Activated T-cell treated with anti-CD3 and anti-CD28 coated beads for 24 hours (primary cell): ENCODE measurements around the gene TEAD2.
"Not testable (repeated sequence)": the region's sequence is repeated elsewhere in the genome, so short reads cannot be mapped to it uniquely, and the experiment has no call there.

ENCODE experiments used
- DNase-seq: peaks from one replicate; pipeline ENCODE4 v3.0.0-alpha.2; 2020; ENCODE audit warnings: low read depth

Gene TEAD2

GRCh38 chr19:49347191-49347590, 15.0 kb downstream of the TEAD2 start:
- DNase-seq: no peak

GRCh38 chr19:49344505-49345423, 17.5 kb downstream of the TEAD2 start:
- no peak for DNase-seq

DNA sequence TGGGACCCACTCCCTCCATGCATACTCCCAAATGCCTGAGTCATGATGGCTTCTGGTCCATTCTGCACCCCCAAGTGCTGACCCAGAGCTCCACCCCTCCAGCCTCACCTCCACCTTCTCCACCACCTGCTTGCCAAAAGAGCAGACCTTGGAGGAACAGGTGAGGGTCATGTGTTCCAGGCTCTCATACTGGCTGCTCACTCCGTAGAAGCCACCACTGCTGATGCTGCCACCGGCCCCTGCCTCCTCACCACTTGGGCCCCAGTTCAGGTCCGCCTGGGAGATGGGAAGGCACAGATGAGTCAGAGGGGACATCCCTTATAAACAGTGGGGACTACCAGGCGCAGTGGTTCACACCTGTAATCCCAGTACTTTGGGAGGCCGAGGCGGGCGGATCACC, 19.1 kb downstream of the TEAD2 start:
- DNase-seq: no peak

GRCh38 chr19:49342291-49342721, 19.9 kb downstream of the TEAD2 start:
- no peak for DNase-seq

DNA sequence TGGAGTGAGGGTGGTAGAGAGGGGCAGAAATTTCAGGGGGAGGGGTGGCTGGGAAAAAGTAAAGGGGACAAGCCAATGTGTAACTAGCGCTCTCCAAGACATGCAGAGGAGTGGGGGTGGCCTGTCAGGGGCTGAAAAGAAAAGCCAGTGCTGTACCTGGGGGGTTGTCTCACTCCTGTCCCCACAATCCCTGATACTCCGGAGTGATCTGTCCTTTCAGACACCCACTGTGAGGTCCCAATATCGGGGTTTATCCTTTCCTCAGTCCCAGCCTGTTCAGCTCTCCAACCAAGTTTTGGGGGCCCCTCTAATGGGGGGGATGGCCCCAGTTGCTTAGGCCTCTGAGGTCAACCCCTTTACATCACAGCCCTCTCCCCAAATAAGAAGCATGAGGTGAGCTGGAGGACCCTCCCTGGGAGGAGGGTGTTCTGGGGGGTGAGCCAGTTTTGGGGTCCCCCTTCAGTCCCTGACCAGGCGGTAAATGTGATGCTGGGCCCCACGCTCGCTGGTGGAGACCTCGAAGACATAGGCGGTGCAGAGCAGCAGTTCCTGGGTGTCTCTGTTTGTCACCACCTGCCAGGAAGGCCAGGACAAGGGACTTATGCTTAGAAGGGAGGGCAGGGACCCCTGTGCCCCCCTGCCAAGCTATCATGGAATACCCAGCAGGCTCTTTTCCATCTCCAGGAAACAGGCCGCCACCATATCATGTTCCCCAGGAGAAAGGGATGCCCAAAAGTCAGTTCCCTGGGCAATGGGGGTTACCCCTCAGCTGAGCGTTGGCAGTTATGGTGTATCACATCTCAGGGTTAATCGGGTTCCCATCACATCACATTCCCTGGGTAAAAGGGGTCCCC, 21.1 kb downstream of the TEAD2 start:
- DNase-seq: no peak

- DNase-seq: no peak
Observed at GRCh38 chr19:49340069-49340864, 21.9 kb downstream of the TEAD2 start.

- DNase-seq: no peak
Observed at GRCh38 chr19:49339301-49340068, 22.7 kb downstream of the TEAD2 start.

- no peak for DNase-seq
Observed at GRCh38 chr19:49338691-49339300, 23.4 kb downstream of the TEAD2 start.

- no peak for DNase-seq
Observed at GRCh38 chr19:49338023-49338677, 24.1 kb downstream of the TEAD2 start.

DNA sequence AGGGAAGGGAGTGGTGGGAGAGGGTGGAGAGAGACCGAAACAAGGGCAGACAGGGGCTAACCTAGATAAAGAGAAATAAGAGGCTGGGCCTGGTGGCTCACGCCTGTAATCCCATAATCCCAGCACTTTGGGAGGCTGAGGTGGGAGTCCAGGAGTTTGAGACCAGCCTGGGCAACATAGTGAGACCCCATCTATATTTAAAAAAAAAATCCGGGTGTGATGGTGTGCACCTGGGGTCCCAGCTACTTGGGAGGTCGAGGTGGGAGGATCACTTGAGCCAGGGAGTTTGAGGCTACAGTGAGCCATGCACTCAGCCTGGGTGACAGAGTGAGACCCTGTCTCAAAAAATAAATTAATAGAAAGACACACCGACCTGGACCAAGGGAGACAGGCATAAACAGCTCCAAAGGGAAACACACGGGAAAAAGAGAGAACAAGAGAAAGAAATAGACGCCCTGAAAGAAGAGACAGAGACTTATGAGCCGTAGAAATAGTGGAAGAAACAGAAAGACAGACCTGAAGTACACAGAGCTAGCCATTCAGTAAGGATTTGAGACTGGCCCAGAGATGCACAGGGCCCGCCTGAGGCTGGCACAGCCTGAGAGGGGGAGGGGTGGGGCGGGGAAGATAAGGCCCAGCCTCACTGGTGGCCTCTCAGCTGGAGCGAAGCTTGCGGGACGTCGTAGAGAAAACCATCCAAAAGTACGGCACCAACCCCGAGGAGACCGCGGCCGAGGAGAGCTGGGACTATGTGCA, 24.8 kb downstream of the TEAD2 start:
- no peak for DNase-seq

DNA sequence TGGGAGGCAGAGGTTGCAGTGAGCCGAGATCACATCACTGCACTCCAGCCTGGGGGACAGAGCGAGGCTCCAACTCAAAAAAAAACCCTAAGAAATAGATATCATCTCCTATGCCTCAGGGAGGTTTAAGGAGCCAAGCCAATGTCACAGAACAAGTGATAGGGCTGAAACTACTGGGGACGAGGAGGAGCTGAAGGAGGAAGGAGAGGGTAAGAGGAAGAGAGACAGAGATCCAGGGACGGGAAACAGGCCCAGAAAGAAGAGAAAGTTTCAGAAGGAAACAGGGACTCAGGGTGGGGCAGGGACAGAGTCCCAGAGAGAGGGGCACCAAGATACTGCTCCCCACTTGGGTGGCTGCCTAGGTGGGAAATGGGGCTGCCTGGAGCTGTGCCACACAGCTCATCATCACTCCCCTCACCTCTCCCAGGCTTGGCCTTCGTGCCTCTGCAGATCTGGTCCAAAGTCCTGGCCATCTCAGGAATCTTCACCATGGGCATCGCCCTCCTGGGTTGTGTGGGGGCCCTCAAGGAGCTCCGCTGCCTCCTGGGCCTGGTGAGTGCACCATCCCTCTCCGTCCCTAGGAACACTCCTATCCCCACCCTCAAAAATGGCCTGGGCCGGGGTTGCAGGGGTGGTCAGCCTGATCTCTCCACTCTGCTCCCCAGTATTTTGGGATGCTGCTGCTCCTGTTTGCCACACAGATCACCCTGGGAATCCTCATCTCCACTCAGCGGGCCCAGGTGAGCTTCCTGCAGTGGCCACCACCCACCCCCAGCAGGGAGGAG, 25.5 kb downstream of the TEAD2 start:
- no peak for DNase-seq

DNA sequence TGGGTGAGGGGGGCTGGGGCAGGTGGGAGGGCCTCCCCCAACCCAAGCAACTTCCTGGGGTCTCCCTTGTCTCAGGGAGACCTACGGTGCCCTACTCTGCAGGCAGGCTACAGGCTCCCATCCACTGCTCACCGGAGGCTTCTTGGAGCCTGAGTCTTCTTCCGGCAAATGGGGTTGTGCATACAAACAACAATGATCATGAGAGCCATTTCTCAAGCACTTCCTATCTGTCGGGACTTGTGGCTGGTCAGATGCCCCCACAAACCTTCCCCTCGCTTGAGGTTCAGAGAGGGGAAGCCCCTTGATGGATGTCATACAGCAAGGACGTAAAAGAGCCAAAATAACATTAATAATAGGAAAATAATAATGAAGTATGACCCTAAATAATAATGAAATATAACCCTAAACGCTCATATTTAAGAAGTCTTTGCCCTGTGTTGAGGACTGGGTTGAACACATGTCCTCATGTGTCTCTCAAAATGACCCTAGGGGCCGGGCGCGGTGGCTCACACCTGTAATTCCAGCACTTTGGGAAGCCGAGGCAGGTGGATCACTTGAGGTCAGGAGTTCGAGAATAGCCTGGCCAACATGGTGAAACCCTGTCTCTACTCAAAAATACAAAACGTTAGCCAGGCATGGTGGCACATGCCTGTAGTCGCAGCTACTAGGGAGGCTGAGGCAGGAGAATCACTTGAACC, 26.3 kb downstream of the TEAD2 start:
- no peak for DNase-seq

DNA sequence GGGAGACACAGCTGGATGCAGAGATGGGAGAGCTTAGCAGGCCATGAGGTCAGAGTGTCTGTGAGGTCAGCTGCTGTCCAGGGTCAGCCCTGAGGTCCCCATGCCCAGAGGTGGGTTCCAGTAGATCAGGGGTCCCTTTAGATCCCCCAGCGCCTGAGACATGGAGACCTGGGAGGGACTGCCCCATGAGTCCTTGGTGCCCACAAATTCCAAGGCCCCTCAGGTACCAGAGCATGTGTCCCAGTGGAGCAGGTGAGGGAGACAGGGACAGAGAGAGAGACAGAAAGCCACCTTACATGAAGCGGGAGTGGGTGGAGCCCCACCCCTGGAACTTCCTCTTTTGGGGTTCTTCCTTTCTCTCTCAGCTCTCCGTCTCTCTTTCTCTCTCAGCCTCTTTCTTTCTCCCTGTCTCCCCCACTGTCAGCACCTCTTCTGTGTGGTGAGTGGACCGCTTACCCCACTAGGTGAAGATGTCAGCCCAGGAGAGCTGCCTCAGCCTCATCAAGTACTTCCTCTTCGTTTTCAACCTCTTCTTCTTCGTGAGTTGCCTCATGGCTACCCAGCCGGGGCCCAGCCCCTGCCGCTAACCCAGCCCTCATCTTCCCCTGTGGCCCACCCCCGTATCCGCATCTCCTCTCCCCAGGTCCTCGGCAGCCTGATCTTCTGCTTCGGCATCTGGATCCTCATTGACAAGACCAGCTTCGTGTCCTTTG, 27.0 kb downstream of the TEAD2 start, which contains the start of gene CD37:
Gene CD37 (plus strand): TSS at position 336 of the 713 bp plus-strand sequence. CDS start 135 bp downstream, at position 471.
- peak; percentile 30 for DNase-seq

DNA sequence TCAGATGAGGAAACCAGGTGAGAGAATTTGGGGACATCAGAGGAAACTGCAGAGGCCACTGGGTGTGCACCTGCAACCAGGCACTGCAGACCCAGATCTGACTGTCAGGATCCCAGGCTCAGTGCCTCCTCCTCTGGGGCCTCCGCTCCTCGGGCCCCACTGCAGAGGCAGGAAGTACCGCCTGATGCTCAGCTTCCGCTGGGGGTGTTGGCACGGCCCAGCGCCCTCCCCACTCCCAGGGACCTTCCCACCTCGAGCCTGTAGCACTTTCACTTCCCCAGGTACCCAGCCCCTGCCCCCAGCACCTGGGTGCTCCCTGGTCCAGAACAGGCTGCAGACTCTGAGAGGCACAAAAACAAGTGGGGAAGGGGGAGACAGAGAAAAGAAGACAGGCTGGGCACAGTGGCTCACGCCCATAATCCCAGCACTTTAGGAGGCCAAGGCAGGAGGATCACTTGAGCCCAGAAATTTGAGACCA, 28.4 kb downstream of the TEAD2 start:
- peak; percentile 51 for DNase-seq

DNA sequence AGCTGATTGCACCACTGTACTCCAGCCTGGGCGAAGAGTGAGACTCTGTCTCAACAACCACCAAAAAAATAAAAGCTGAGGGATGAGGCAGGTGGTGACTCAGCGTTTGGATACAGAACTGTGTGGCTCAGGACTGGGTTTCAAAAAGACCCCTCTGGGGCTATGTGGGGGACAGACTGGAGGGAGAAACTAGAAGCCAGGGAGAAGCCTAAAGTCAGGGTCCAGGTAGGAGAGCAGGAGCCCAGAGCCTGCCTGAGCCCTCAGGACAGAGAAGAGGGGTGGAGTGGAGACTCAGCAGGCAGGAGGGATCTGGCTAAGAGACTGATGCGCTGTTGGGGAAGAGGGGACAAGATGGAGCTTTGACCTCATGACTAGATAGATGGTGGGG, 28.8 kb downstream of the TEAD2 start:
- no peak for DNase-seq

GRCh38 chr19:49332691-49333417, 29.4 kb downstream of the TEAD2 start:
- DNase-seq: not testable (repeated sequence)
